Pancreas (tissue), 10 donors: ENCODE data around the gene EZH1. TPM values are rescaled to one million over a fixed set of nuclear protein-coding genes. Genes with fewer than 3 reads are reported as not detected.
A peak's percentile ranks its signal among the peaks of the same experiment; 100 is the strongest.

ENCODE experiments used
- ATAC-seq, 4 donors: fragments of 200-7000 bp; cut with Tn5 transposase; one replicate each; pipeline versions ENCODE4 v1.8.0 to v1.9.1; 2020; ENCODE audit warnings: mild to moderate bottlenecking in 4 of 4, moderate library complexity in 4 of 4
- DNase-seq, 6 donors: peaks; one replicate each; pipeline ENCODE4 v3.0.0-alpha.2; 2020
- FAIRE-seq: peaks from 2 replicates; lab custom pipeline; 2012; peaks lifted over from hg19 to GRCh38; lab: Jason Lieb, UNC
- H3K27ac ChIP-seq, 4 donors: fragments of 200-600 bp; sonication (generic); 1 replicate in 3 of 4; 2 replicates in 1 of 4; pipeline versions ENCODE4 v1.5.0 to v1.8.0; 2020
- H3K27me3 ChIP-seq, 4 donors: fragments of 200-600 bp; one replicate each; pipeline ENCODE4 v1.8.0; 2021
- H3K36me3 ChIP-seq, 3 donors: fragments of 200-600 bp; sonication (generic) in 1 of 3; one replicate each; pipeline versions ENCODE4 v1.5.0 to v1.8.0; 2020 to 2021
- H3K4me1 ChIP-seq, 3 donors: fragments of 200-600 bp; one replicate each; pipeline ENCODE4 v1.8.0; 2021
- H3K4me3 ChIP-seq, 4 donors: fragments of 200-600 bp; sonication (generic) in 2 of 4; one replicate each; pipeline versions ENCODE4 v1.5.0 to v1.8.0; 2020 to 2021
- H3K9me3 ChIP-seq, 4 donors: fragments of 200-600 bp; one replicate each; pipeline ENCODE4 v1.8.0; 2021
- WGBS, 2 donors: extraction: QIAGEN DNeasy Blood & Tissue Kit; methylation state at CpG; one replicate each; pipeline ENCODE4 v1.1.7; 2013; 5-methylcytosine and 5-hydroxymethylcytosine counted together
- intact Hi-C, 3 donors: fragments of 100-400 bp; cut with DNase I; formaldehyde crosslinking; loops; one replicate each; pipeline versions ENCODE4 v1.11.1 to v1.14.2; 2022
- polyA plus RNA-seq, 2 donors: library from polyadenylated mRNA; stranded (reverse); fragments of 200-250 nt; gene quantifications; one replicate each; pipeline ENCODE4 v1.2.3, GENCODE V29; 2013
- total RNA-seq, 6 donors: library from RNA; stranded (reverse); fragmentation: NEBNext Ultra II Directional in 4 of 6; extraction: Animal tissue kit (Norgen Biotek cat#: 25700) in 4 of 6; gene quantifications; one replicate each; pipeline versions ENCODE4 v1.2.1 to v1.2.4, GENCODE V29; 2021 to 2023
- TF ChIP-seq, protein P1 (sequence below), 4 donors: fragments of 200-600 bp; sonication (generic) in 3 of 4; IDR thresholded peaks; one replicate each; pipeline versions ENCODE4 v1.5.0 to v1.8.0; 2021; ENCODE audit warnings: antibody characterized with exemption in 4 of 4
- donor health status: healthy with polysubstance abuse.
- donor health status: DM: no; HTN: no; CAD: no; lungs with moderate emphysema.
- donor health status: DM: no; HTN: no; CAD: no.
- donor health status: control.
- donor health status: control.
- donor health status: Bipolar disorder and iron deficiency.
- donor health status: DM: yes; HTN: yes; CAD: no.
- donor health status: DM: no; HTN: no; CAD: no.
- donor health status: DM: no; HTN: no; CAD: no.
- donor health status: DM: yes; HTN: yes; CAD: no.

EZH1 gene
- total and polyA plus RNA-seq, 8 donors: 8.8 to 25.4 (median 15.5) TPM

DNA sequence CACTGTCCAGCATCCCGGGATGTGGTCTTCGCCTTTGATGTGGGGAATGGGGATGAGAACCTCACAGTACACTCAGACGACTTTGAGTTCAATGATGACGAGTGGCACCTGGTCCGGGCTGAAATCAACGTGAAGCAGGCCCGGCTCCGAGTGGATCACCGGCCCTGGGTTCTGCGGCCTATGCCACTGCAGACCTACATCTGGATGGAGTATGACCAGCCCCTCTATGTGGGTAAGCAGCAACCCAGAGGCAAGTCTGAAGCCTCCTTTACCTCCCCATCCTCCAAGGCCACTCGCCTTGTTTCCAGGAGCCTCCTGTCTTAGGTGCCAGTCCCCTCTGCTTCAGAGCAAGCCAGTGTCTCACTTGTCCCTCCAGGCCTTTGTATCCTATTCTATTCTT, 52.4 kb downstream of the EZH1 start:
- DNase-seq (peak in 1 of 6 donors; percentile 13), ATAC-seq (no peak), FAIRE-seq (no peak)
- TF ChIP-seq, protein P1, sequence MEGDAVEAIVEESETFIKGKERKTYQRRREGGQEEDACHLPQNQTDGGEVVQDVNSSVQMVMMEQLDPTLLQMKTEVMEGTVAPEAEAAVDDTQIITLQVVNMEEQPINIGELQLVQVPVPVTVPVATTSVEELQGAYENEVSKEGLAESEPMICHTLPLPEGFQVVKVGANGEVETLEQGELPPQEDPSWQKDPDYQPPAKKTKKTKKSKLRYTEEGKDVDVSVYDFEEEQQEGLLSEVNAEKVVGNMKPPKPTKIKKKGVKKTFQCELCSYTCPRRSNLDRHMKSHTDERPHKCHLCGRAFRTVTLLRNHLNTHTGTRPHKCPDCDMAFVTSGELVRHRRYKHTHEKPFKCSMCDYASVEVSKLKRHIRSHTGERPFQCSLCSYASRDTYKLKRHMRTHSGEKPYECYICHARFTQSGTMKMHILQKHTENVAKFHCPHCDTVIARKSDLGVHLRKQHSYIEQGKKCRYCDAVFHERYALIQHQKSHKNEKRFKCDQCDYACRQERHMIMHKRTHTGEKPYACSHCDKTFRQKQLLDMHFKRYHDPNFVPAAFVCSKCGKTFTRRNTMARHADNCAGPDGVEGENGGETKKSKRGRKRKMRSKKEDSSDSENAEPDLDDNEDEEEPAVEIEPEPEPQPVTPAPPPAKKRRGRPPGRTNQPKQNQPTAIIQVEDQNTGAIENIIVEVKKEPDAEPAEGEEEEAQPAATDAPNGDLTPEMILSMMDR (IDR thresholded peaks at IDR 0.05): no peak
- H3K4me3 ChIP-seq: no peak overlapping the region
- intact Hi-C loops: no loop called here
- no peak overlapping the region for H3K27ac ChIP-seq
- 84 to 90% methylated on average over 11 of the region's 11 CpGs for WGBS, 2 donors
- no peaks in the 10 kb centered on the region for H3K36me3 ChIP-seq
- H3K9me3 ChIP-seq: no peaks in the 10 kb centered on the region
- H3K27me3 ChIP-seq: no peaks in the 10 kb centered on the region
- H3K4me1 ChIP-seq: no peaks in the 10 kb centered on the region

DNA sequence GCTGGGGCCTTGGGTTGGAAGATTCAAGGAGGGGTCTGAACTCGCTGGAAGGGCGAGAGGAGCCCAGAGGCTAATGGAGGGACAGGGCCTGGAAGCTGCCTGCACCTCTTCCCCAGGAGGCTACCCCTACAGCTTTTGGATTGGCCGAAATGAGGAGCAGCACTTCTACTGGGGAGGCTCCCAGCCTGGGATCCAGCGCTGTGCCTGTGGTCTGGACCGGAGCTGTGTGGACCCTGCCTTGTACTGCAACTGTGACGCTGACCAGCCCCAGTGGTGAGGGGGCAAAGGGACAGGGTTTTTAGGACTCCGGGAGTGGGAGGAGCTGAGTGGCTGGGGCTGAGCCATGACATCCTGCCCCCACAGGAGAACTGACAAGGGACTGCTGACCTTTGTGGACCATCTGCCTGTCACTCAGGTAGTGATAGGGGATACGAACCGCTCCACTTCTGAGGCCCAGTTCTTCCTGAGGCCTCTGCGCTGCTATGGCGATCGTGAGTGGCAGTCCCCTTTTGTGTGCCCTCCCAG, 53.8 kb downstream of the EZH1 start:
- FAIRE-seq: no peak
- H3K27me3 ChIP-seq: no peaks in the 10 kb centered on the region
- intact Hi-C loops: no loop called here
- WGBS, 2 donors: 89 to 91% methylated on average over 12 of the region's 12 CpGs
- TF ChIP-seq, protein P1 (IDR thresholded peaks at IDR 0.05): no peak
- H3K4me1 ChIP-seq: no peaks in the 10 kb centered on the region
- peak in 1 of 6 donors; percentile 37 for DNase-seq
- no peaks in the 10 kb centered on the region for H3K36me3 ChIP-seq
- no peak overlapping the region for H3K27ac ChIP-seq
- no peak for ATAC-seq
- no peaks in the 10 kb centered on the region for H3K9me3 ChIP-seq
- no peak overlapping the region for H3K4me3 ChIP-seq

DNA sequence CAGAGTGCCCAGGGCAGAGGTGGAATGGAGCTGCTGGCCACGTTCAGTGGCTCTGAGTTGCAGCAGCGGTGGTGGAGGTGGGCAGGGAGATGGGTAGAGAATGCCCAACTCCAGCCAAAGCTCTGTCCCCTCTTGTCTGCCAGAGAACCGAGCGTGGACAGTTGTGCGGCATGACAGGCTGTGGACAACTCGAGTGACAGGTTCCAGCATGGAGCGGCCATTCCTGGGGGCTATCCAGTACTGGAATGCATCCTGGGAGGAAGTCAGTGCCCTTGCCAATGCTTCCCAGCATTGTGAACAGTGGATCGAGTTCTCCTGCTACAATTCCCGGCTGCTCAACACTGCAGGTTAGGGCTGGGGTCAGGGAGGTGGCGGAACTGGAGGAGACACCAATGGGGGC, 54.2 kb downstream of the EZH1 start:
- no peak for ATAC-seq
- WGBS, 2 donors: 79 to 80% methylated on average over 10 of the region's 10 CpGs
- FAIRE-seq: no peak

DNA sequence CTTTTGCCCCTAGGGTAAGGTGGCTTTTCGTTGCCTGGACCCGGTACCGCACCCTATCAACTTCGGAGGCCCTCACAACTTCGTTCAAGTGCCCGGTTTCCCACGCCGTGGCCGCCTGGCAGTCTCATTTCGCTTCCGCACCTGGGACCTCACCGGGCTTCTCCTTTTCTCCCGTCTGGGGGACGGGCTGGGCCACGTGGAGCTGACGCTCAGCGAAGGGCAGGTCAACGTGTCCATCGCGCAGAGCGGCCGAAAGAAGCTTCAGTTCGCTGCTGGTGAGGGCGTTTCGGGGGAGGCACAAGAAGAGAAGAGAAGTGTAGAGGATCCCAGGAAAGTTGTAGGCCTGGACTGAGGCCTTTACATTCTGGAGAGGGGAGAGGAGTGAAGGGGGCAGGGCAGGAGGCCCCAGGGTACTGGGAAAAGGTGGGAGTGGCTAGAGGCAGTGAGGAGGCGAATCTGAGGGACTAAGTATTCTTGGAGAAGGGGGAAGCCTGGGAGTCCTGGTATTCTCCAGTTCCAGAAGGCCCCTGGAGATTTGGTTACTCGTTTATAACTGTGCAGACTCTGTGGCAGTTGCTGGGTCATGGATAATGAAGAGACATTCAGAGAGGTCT, 57.0 kb downstream of the EZH1 start:
- ATAC-seq (no peak), DNase-seq (peak in 1 of 6 donors; percentile 28), FAIRE-seq (no peak)
- H3K27ac ChIP-seq: no peak overlapping the region
- WGBS, 2 donors: 77% methylated on average over 27 of the region's 27 CpGs
- H3K36me3 ChIP-seq: no peaks in the 10 kb centered on the region
- intact Hi-C loops: no loop called here
- TF ChIP-seq, protein P1 (IDR thresholded peaks at IDR 0.05): no peak
- no peaks in the 10 kb centered on the region for H3K4me1 ChIP-seq
- H3K27me3 ChIP-seq: no peaks in the 10 kb centered on the region
- H3K9me3 ChIP-seq: no peaks in the 10 kb centered on the region
- H3K4me3 ChIP-seq: no peak overlapping the region

More for the DNA sequence above, 54.2 kb downstream of the EZH1 start:
- Histone ChIP-seq H3K4me1 (no peaks in the 10 kb centered on the region), H3K9me3 (no peaks in the 10 kb centered on the region), H3K36me3 (no peaks in the 10 kb centered on the region), H3K4me3 (no peak overlapping the region), H3K27ac (no peak overlapping the region), H3K27me3 (no peaks in the 10 kb centered on the region)
- TF ChIP-seq, protein P1 (IDR thresholded peaks at IDR 0.05): no peak
- intact Hi-C loops: no loop called here
- DNase-seq: peak in 1 of 6 donors; percentile 41

DNA sequence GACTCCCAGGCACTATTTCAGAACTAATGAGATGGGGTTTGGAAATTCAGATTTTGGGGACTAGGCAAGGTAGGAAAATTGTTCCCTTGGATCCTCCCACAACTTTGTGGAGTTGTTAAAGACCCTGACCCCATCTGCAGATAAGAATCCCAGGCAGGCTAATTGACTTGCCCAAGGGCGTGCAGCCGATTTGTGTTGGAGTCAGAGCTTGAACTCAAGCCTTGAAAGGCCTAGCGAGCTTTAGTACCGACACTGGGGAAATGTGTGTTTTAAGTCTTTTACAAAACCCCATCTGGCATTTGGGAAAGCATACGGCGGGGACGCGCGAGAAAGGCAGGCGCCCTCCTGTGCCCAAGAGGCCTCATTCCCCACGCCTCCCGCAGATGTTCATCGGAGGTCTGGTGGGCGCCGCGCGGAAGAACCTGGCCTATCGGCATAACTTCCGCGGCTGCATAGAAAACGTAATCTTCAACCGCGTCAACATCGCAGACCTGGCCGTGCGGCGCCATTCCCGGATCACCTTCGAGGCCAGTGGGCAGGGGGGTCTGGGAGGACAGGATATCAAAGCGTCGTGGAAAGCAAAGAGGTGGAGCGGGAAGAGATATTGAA, 58.2 kb downstream of the EZH1 start:
- intact Hi-C loops: no loop called here
- no peaks in the 10 kb centered on the region for H3K9me3 ChIP-seq
- no peaks in the 10 kb centered on the region for H3K36me3 ChIP-seq
- no peak overlapping the region for H3K27ac ChIP-seq
- TF ChIP-seq, protein P1 (IDR thresholded peaks at IDR 0.05): no peak
- H3K4me1 ChIP-seq: peaks cover 0 to 7% (median 5%) of the 10 kb centered on the region in 3 donors
- 72 to 76% methylated on average over 32 of the region's 32 CpGs for WGBS, 2 donors
- H3K27me3 ChIP-seq: no peaks in the 10 kb centered on the region
- H3K4me3 ChIP-seq: no peak overlapping the region
- FAIRE-seq (no peak), ATAC-seq (no peak), DNase-seq (no peak)
